GM19438 (cell line): ENCODE data around the gene CACNA1I.

Source experiments
- ATAC-seq: cut with Tn5 transposase; IDR thresholded peaks from one replicate; pipeline ENCODE4 v1.9.1; 2021; ENCODE audit warnings: low read depth; ENCODE audit not compliant: unreplicated experiment

The CACNA1I gene

DNA sequence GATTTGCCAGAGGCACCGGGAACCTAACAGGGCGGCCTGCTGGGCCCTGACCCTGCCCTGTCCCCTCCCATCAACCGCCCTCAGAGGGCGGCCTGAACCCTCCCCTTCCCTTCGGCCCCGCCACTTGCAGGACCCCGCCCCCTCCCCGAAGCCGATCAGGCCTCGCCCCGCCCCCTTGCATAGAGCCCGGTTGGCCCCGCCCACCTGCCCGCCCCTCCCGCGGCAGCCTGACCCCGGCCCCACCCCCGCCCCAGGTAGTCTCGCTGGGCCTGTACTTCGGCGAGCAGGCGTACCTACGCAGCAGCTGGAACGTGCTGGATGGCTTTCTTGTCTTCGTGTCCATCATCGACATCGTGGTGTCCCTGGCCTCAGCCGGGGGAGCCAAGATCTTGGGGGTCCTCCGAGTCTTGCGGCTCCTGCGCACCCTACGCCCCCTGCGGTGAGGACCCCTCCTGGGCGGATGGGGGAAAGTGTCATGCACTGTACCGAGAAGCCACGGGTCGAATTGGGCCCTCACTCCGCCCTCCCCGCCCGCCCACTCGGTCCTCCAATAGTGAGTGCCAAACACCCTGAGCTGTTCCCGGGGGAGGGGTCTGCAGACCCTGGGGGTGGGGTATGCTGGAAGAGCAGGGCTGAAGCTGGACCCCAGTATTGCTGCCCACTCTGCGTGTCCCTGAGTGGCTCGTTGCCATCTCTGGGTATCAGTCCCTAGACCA lies 94.1 kb downstream of the CACNA1I start:
- ATAC-seq: no peak

DNA sequence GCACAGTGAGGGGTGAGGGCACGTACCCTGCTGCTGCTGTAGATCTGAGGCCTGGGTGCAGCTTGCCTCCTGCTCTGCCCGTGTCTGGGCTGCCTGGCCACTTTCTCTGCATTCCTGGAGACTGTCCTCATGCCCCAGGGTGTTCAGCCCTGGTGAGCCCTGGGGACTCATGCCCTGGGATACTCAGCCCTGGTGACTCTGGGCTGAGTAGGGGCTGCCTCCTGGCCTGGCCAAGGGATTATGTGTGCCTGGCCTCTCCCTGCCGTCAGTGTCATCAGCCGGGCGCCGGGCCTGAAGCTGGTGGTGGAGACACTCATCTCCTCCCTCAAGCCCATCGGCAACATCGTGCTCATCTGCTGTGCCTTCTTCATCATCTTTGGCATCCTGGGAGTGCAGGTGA lies 94.7 kb downstream of the CACNA1I start:
- ATAC-seq: no peak

DNA sequence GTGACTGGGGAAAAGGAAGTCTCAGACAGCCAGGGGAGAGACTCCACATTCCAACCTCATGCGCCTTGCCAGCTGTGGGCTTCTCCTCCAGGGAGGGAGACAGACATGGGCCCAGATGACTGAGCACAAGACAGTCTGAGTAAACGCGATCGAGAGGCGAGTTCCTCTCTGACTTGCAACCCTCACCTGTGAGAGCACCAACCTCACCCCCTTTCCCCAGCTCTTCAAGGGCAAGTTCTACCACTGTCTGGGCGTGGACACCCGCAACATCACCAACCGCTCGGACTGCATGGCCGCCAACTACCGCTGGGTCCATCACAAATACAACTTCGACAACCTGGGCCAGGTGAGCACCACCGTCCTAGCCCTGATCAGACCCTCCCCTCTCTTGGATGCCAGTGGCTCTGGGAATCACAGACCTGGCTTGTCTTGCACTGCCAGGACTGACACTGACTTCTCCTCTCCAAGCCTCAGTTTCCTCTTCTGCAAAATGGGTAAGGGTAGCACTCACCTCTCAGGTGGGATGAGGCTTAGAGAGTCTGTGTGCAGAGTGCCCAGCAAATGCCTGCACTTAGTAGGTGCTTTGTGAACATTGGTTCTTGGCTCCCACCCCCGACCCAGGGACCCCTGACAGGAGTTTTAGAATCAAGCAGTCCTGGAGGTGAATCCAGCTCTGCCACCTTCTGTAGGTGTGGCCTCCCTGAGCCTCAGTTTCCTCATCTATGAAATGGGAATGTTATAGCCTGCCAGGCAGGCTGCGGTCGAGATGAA lies 95.3 kb downstream of the CACNA1I start:
- ATAC-seq: no peak

DNA sequence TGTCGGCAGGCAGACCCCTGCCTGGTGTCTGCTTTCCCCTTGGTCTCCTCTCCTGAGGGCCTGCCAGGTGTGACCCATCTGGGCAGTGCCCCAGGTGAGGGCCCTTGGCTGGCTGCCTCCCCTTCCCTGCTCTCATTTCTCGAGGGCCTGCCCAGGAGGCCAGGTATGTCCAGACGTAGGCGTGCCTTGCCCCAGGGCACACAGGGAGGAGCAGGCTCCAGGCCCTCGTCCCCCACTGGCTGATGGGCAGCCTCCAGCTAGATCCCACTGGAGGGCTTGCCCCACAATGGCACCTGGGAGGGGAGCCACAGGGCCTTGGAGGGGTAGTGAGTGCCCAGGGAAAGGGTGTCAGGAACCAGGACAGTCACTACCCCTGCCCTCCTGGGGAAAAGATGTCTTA lies 95.9 kb downstream of the CACNA1I start:
- no peak for ATAC-seq

DNA sequence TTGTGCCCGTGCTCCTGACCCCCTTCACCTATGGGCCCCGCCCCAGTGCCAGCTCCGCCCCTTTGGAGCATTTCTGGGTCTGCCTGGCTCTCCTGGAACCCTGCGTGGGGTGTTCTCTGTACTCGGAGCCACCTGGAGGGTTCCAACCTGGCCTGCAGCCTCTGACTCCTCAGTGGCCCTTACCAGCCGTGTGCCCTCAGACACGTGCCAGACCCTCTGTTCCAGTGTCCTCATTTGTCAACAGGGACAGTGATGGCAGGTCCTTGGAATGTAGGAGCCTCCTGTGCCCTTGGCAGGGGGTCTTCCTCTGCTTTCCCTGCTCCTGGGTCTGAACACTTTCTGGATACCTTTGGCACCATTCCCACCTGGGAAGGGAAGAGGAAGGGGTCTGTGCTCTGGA lies 96.4 kb downstream of the CACNA1I start:
- ATAC-seq: no peak

DNA sequence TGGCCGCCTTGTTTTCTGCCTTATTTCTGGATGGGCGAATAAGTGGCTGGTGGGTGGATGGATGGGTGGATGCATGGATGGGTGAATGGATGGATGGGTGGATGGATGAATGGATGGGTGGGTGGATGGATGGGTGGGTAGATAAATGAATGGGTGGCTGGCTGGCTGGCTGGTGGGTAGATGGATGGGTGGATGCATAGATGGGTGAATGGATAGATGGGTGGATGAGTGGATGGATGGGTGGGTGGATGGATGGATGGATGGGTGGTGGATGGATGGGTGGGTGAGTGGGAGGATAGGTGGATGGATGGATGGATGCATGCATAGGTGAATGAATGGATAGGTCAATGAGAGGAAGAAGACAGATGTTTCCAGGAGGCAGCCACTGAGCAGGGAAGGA lies 98.9 kb downstream of the CACNA1I start:
- ATAC-seq: no peak

DNA sequence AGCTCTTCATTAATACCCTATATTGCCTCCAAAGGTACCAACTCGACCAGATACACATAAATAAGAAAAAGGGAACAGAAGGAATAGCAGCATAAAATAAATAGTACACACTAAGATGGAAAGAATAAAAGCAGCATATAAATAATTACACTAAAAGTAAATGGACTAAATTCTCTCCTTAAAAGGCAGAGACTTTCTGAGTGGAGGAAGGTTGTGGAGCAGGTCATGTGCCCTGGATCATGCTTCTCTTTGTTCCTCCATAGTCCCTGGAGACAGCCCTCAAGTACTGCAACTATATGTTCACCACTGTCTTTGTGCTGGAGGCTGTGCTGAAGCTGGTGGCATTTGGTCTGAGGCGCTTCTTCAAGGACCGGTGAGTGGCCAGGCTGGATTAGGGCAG lies 101.4 kb downstream of the CACNA1I start:
- no peak for ATAC-seq

DNA sequence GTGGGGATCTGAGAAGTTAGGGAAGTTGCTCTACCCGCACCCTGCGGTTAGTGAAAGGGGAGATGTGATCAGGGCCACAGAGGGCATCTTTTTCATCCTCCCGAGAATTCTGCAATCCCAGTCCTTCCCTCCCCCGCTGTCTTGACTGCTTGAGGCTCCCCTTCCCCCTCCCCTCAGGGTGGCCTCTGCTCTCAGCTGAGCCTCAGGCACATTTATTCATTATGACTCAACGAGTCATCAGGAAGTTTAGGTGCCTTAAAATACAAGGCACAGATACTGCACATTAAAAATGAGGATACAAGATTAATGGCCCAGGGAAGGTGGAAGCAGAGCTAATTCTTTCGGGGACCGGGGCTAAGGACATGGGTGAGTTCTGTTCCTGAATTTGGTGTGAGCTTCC lies 104.0 kb downstream of the CACNA1I start:
- ATAC-seq: no peak

DNA sequence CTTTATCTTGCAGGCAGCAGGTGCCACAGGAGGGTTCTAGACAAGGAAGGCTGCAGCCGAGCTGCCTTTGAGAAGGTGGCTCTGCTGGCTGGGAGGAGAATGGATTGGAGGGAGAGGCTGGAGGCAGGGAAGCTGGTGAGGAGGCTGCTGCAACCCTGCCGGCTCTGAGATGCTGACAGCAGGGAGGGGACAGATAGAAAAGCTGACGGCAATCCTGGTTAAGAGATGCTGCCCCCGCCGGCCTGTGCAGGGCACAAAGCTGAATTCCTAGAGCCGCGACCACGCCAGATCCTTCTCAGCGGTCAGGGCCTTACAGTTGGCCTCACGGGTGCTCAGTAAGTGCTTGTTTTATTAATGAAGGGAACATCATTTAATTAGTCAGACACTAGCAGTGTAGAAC lies 105.4 kb downstream of the CACNA1I start:
- ATAC-seq: no peak

DNA sequence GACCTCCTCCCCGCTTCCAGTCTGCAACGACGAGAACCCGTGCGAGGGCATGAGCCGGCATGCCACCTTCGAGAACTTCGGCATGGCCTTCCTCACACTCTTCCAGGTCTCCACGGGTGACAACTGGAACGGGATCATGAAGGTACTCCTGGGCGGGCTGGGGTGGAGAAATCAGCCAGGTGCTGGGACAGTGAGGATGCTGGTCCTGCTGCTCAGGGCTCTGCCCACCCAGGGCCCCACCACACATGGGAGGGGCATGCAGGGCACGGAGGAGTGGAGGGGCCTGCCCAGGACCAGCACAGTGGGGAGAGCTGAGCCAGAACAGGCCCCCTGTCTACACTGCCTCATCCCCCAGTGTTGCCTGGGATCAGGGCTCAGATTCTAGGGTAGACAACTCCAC lies 107.4 kb downstream of the CACNA1I start:
- ATAC-seq: no peak

DNA sequence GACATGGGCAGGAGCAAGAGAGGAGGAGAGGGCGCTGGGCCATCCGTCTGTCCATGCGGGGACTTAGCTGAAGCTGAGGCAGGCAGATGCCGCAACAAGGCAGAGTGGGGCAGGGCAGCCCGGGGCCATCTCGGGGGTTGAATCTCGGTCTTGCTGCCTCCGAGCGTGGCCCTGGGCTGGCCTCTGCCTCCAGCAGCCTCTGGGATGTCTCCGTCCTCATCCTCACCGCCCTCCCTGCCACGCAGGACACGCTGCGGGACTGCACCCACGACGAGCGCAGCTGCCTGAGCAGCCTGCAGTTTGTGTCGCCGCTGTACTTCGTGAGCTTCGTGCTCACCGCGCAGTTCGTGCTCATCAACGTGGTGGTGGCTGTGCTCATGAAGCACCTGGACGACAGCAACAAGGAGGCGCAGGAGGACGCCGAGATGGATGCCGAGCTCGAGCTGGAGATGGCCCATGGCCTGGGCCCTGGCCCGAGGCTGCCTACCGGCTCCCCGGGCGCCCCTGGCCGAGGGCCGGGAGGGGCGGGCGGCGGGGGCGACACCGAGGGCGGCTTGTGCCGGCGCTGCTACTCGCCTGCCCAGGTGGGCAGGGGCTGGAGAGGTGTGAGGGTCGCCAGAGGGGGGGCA lies 108.4 kb downstream of the CACNA1I start:
- ATAC-seq: no peak

DNA sequence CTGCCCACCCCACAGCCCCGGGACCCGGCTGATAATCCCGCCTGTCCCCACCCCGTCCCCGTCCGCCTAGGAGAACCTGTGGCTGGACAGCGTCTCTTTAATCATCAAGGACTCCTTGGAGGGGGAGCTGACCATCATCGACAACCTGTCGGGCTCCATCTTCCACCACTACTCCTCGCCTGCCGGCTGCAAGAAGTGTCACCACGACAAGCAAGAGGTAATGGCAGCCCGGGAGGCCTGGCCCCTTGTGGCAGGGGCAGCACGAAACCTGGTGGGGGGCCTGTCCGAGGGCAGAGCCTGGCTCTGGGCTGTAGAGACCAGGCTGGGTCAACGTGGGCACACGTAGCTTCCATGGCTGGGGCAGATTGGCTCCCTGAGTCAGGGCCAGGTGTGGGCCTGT lies 109.1 kb downstream of the CACNA1I start:
- ATAC-seq: no peak

DNA sequence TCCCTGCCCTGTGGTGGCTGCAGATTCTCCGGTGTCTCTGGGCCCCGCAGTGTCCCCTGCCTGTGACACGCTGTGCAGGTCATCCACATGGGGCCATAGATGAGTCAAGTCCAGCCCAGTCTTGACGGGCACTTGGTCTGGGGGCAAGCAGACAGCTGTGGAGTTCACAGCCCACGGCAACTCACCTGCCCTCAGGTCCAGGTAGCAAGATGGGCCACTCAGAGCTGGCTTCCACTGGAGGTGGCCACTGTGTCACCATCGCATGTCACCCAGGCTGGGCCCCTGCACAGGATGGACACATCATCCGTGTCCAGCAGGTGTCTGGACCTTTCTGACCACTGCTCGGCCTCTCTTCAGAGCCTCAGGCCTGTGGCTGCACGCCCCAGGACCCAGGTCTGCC lies 109.9 kb downstream of the CACNA1I start:
- ATAC-seq: no peak

DNA sequence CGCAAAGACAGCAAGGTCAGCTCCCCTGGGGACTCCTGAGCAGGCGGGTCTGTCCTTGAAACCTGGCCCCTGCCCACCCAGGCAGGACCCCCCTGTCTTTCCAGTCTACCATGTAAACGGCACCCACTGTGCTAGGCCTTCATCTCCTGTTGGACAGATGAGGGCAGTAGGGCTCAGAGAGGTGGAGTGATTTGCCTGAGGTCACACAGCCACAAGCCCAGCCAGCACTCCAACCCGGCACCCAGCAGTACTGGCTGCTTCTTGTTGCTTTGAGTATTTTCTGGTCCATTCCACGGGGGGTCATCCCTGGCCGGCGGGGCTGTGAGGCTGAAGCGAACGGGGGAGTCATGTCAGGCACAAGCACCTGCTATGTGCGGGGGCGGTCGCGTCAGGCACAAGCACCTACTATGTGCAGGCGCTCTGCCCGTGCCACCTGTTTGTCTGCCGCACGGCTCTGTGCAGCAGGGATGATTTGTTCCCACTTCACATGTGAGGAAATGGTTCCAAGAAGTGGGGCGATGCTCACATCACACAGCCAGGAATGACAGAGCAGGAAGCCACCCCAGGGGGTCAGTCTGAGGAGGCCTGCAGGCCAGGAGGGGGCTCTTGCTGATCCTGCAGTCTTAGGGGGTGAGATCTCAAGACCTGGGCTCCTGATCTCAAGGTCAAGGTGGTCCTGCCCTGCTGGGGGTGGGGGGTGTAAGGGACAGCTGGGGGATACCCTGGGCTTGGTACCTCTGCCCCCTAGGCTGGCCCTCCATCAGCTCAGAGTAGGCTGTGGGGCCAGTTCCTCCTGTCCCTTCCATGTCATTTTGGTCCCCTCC lies 110.7 kb downstream of the CACNA1I start:
- no peak for ATAC-seq

DNA sequence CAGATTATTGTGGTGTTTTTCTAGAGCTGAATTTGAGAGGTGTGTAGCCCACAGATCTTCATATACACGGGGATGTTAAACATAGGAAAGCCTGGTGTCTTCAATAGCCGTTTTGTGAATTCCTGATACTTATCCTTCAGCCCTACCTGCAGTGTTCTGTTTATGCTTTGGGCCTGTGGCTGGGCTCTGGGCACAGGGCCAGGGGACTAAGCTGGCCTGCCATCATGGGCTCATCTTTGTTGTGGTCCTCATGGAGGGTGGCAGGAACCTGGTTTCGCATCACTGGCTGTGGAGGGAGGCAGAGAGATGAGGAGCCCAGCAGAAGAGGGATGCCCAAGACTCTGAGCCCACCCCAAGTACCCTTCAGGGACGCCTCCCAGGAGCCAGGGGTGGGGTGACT lies 112.4 kb downstream of the CACNA1I start:
- ATAC-seq: no peak

DNA sequence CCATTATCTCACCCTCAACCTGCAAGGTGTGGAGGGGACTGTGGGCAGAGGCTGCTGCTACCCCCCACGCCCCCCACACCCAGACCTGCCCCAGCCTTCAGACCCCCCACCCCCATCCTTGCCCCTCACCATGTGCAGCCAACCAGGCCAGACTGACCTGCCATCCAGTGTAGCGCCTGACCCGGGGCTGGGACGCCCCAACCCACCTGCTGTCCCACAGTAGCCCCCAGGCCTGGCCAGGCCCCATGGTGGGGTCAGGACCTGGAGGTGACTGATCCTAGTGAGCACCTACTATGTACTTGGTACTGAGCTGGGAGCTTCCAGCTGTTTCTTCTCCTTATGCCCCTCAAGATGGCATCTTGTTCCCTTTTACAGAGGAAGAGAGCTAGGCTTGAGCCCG lies 113.1 kb downstream of the CACNA1I start:
- no peak for ATAC-seq

DNA sequence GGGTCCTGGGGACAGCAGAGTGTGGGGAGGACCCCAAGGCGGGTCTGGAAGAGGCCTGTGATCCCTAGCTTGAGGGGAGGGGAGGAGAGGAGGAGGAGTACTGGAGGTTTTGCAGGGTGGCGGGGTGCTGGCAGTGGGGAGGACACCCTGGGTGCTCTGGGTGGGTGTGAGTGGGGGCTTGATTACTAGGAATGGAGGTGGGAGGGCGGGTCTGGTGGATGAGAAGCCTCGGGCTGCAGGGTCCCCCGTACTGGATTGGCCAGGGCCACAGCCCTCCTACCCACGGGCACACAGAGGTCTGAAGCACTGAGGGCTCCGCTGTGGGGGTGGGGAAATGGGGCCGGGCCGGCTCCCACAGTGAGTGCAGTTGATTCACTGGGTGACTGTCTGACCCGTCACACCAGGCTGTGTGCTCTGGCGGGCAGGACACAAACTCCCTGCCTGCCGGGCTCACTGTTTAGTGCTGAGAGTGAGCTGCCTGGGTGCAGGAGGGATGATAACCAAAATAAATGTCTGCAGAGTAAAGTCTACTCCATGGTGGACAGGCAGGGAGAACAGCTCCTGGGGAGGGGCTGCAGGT lies 114.2 kb downstream of the CACNA1I start:
- ATAC-seq: no peak

DNA sequence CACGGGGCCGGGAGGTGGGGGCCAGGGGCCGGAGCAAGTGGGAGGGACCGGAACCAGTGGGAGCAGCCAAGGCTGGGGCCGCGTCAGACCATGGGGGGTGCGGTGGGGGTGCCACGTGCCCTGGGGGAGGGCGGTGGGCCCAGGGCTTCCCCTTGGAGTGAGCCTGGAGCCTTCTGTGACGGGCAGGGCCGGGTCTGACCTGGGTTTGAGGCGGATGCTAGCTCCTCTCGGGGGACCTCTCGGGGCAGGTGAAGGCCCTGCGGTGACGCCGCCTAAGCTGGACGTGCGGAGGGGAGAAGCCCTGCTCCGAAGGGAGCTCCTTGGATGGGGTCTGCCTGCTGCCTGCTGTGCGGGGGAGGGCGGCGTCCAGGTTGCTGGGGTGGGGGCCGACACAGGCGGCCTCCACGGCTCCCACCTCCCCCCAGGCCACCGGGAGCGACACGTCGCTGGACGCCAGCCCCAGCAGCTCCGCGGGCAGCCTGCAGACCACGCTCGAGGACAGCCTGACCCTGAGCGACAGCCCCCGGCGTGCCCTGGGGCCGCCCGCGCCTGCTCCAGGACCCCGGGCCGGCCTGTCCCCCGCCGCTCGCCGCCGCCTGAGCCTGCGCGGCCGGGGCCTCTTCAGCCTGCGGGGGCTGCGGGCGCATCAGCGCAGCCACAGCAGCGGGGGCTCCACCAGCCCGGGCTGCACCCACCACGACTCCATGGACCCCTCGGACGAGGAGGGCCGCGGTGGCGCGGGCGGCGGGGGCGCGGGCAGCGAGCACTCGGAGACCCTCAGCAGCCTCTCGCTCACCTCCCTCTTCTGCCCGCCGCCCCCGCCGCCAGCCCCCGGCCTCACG lies 115.0 kb downstream of the CACNA1I start:
- ATAC-seq: no peak

DNA sequence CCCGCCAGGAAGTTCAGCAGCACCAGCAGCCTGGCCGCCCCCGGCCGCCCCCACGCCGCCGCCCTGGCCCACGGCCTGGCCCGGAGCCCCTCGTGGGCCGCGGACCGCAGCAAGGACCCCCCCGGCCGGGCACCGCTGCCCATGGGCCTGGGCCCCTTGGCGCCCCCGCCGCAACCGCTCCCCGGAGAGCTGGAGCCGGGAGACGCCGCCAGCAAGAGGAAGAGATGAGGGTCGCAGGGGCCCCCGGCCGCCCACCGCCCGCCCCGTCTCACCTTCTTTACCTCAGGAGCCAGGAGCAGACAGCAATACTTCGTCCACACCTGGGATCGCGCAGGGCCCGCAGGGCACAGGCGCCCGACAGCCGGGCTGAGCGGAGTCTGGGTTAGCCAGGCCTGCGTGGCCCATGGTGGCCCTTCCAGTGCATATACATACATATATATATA lies 115.6 kb downstream of the CACNA1I start:
- ATAC-seq: no peak
